ENCODE data around the gene CCDC157.

The CCDC157 gene

DNA sequence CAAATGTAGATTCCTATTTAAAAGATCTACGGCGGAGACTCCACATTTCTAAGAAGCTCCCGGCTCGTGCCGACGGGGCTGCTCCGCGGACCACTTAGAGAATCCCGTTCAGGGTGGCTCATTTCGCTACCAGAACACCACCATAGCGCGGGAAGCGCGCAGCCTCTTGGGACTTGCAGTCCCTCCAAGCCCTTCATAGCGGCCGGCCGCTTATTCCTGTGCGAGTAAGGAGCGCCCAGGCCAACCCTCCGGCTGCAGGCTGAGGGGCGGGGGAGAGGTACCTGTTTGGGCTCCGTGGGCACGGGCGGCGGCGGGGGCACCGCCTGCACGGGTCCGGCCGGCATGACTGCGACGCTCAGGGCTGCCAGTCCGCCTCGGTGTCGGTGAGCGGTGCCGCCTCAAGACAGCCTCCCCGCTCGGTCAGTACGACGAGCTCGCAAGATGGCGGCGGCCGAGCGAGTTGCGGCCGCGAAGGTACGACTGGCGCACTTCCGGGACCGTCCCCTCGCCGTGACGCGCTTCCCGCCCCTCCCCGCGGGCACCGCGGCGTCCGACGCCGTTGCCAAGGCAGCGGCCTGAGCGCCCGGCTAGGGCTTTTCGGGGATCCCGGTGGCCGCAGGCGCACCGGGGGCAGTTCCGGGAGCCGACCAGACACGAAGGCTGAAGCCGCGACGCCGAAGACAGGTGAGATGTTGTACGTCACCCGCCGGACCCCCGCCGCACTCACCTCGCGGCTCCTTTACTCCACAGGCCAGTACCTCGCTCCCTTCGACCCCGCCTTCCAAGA is at the start of gene CCDC157, which contains the start of gene SF3A1:
CCDC157 (plus strand) TSS at position 559 of the 787 bp plus-strand sequence. CDS start 8,994 bp downstream, outside the sequence.
SF3A1 (minus strand) TSS at position 446 of the 787 bp plus-strand sequence; CDS start at position 344, 102 bp downstream.
- DNase-seq (ENCODE audit: low read depth in 1 of 2, low spot score in 1 of 2) = peak; percentile 71 to 79

DNA sequence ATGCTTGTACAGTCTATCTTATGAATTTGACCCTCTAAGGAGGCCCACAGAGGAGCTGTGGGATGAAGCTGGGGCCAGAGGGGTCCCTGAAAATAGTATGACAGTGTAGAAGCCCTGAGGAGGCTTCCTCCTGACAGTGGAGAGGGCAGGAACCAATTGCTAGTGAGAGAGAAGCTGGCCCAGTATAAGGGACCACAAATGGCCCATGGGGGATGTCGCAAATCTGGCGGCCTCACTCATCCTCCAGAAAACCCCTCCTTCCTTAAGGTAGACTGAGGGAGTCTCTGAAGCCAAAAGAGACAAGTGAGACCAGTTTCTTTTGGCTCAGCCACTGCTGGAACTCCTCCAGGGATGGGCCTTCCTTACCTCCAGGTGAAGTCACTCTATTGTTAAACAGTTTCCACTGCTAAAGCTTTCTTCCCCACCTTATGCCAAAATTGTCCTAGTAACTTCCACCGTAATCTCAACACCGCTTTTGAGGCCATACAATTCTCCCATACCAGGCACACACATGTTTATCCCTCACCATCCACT is 49.7 kb upstream of the CCDC157 start:
- no peak for DNase-seq (ENCODE audit: low read depth in 1 of 2, low spot score in 1 of 2)

DNA sequence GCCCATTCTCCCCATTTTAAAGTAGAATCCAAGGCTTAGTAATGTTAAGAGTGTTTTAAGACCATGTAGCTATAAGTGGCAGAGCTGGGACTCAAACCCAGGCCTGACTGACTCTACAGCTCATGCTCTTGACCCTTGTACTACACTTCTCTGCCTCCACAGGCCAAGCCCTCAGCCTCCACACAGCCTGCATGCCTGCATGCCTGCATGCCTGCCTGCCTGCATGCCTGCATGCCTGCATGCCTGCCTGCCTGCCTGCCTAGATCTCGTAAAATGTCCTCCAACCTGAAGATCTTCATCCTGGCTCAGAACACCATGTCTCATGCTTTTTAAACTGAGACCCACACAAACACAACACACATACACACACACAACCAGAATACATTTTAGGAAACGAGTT is 48.7 kb upstream of the CCDC157 start:
- no peak for DNase-seq (ENCODE audit: low read depth in 1 of 2, low spot score in 1 of 2)

DNA sequence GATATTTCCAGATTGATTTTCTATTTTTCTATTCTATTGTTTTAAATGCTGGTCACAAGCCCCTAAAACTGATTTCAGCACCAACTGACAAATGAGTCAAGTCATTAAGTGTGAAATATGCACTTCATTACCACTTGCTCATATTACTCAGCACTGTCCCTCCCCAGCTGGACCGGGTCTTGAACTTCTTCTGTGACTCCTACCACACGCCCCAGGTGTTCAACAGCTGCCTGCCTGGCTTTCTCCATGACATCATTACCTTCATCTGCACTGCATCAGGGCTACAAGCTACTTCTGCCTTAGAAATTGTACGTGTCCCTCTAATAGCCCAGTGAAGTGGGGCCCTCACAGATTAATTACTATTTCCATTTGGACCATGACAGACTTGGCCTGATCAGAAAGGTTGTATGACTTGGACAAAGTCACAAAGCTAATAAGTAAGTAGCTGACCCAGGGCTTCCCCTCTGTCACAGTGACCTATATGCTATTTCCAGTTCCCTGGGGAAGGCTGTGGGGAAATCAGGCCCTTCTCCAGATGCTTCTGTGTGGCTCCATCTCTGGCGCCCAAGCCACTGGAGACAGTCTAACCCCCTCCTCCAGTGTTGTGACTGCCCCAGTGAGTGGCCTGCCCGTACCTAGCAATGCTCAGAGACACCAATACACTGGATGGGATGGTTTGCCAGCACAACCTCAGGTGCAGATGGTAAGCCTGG is 48.1 kb upstream of the CCDC157 start:
- DNase-seq (ENCODE audit: low read depth in 1 of 2, low spot score in 1 of 2) = no peak

GRCh38 chr22:30309951-30310741 is 46.7 kb upstream of the CCDC157 start:
- no peak for DNase-seq (ENCODE audit: low read depth in 1 of 2, low spot score in 1 of 2)

DNA sequence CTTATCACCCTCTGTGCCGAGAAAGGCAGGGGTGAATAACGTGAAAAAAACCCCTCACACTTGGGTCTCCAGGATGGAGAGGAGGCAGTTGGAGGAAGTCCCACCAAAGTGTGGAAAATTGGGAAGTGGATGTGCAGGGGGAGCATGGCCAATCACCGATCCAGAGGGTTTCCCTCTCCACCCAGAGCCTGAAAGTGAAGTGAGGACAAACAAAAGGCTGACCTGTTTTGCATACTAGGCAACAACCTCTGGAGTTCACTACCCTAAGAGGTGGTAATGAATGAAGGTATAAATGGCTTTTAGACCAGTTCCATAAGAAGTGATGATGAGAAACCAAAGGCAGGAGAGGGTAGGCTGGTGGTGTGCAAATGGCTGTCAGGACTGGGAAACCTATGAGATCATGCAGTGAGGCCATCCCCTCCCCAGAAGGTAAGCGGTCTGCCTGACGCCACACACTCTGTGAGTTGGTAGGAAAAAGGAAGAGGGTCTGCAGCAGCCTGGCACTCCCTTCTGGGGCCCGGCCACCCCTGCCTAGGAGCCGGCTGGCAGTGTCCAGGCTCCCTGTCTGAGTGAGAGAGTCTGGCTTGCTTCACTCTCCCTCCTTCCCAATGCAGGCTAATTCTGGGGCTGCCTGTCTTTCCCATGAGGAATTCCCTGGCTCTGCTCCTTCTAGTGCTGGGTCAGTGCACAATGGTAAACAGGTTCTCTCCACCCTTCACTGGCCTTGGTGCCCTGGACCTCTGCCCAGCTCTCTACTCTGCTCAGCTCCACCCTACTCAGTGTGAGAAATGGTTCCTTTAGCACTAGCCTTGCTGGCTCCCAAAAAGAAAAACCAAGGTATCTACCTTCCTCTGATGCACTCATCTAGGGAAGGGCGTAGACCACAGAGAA is 45.7 kb upstream of the CCDC157 start:
- DNase-seq (ENCODE audit: low read depth in 1 of 2, low spot score in 1 of 2) = no peak

GRCh38 chr22:30312053-30312452 is 44.8 kb upstream of the CCDC157 start:
- no peak for DNase-seq (ENCODE audit: low read depth in 1 of 2, low spot score in 1 of 2)

DNA sequence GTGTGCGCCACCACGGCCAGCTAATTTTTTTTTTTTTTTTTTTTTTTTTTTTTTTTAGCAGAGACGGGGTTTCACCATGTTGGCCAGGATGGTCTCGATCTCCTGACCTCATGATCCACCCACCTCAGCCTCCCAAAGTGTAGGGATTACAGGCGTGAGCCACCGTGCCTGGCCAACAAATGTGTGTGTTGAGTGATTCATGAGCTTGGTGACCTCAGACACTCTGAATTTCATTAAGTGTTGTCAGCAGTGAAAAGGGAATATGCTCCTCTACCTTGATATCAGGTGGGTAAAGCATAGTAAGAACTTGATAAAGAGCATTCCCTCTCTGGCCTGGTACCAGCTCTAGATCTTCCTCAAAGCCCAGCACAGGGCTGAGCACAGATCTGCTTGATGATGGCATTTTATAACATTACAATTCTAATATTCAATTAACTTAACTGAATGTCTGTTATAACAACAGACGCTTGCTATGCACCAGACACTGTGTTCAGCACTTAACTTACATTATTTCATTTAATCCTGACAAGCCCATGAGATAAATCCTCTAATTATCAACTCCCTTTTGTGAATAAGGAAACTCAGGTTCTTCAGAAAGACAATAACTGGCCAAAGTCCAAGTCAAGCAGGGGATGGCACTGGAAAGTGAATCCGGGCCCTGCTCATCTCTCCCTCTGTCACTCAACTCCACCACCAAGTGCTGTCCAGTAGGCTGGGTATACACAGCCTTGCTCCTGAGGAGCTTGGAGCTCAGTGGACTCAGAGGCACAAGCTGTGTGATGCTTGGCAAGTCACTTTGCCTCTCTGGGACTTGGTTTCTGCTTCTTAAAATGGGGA is 43.1 kb upstream of the CCDC157 start:
- no peak for DNase-seq (ENCODE audit: low read depth in 1 of 2, low spot score in 1 of 2)

GRCh38 chr22:30314915-30315314 is 41.9 kb upstream of the CCDC157 start:
- peak in 1 of 2 donors; percentile 16 for DNase-seq (ENCODE audit: low read depth in 1 of 2, low spot score in 1 of 2)

GRCh38 chr22:30315962-30316576 is 40.7 kb upstream of the CCDC157 start:
- DNase-seq (ENCODE audit: low read depth in 1 of 2, low spot score in 1 of 2) = no peak

DNA sequence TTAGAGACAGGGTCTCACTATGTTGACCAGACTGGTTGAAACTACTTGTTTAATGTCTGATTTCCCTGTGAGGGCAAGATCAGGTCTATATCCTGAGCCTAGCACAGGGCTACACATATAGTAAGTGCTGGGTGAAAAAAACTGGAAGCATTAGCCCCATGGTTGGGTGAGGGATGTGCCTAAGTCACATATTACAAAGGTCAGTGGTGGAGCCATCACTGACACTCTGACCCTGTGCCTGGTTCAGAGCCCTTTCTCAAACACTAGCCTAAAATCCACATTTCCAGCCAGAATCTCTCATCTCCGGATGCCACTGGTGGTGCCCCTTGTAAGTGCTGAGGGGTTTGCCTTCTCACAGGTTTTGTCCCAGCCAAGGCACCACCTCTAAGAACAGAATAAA is 39.0 kb upstream of the CCDC157 start:
- DNase-seq (ENCODE audit: low read depth in 1 of 2, low spot score in 1 of 2) = no peak

DNA sequence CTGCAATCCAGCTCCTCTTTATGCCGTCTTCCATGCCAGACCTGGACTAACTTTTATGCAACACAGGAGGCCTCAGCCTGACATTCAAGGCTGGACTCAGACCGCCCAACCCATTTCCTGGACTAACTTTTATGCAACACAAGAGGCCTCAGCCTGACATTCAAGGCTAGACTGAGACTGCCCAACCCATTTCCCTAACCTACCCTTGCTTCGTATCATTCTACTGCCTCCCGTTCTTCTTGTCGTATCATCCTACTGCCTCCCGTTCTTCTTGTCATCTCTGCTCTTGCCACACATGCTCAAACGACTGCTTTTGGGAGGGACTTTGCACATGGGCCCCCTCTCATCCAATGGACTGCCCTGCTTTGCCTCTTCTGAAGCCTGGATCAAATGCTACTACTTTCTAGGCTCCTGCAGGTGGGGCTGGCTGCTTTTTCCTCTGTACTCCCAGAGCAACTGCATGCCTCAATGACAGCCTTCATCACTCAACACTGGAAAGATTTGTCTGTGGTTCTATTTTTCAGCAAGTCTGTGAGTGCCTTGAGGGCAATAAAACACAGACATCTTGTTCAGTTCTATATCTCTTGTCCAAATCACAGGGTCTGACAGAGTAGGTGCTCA is 37.9 kb upstream of the CCDC157 start:
- DNase-seq (ENCODE audit: low read depth in 1 of 2, low spot score in 1 of 2) = no peak

DNA sequence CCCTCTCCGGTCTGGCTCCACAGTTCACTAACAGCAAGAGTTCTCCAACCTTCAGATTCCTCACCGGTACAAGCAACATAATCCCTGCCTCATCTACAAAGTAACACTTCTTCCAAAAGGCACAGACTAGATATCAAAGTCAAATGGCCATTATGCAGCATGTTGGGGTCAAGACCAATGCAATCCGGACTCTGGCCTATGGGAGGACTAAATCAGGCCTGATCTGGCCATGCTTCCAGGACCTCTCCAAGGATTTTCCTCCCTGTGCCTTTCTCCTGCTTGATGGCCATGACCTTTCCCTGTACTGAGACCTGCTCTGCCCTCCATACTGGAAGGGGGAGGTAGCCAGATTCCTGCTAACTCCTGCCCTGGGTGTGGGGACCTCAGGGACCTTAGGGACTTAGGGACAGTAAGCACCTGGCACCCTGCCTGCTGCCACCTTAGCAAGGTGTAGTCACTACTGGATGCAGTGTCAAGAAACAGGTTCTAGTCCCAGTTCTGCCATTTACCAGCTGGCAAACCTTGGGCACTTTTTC is 36.7 kb upstream of the CCDC157 start:
- DNase-seq (ENCODE audit: low read depth in 1 of 2, low spot score in 1 of 2) = no peak

GRCh38 chr22:30321461-30321860 is 35.3 kb upstream of the CCDC157 start:
- no peak for DNase-seq (ENCODE audit: low read depth in 1 of 2, low spot score in 1 of 2)

- DNase-seq (ENCODE audit: low read depth in 1 of 2, low spot score in 1 of 2) = no peak
These were observed 33.6 kb upstream of the CCDC157 start for GRCh38 chr22:30323246-30323645.

DNA sequence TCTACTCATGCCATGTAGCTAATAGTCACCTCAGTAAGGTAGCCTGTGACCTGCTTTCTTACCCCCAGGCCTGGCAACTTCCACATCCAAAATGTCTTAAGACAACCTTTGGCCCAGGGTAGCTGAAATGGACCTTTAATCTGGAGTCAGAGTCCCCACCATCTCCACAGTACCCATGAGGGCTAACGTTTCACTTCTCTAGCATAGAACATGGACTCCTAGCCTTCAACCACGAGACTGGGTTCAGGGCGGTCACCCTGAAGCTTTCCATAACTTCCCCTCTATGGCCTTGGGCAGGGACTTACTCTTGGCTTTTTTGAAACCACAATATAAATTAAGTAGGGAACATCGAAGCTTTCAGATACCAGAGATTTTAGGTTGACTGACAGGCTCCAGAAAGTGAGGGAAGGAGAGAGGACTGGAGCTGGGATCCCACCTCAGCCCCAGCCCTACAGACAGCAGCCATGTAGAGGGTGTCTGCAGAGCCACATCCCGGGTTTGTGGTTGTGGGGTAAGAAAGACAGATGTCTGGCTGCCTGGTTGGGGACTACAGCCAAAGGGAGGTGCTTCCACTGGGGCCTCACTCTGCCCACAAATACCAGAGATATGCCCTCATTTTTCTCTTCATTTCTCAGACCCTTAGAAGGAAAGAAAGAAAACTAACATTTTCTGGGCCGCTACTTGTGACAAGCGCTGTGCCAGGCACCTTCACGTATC is 32.6 kb upstream of the CCDC157 start:
- no peak for DNase-seq (ENCODE audit: low read depth in 1 of 2, low spot score in 1 of 2)

GRCh38 chr22:30325065-30325720 is 31.6 kb upstream of the CCDC157 start:
- DNase-seq (ENCODE audit: low read depth in 1 of 2, low spot score in 1 of 2) = no peak
